GM10248 (cell line): ENCODE results near the gene NTM.
"Not testable (repeated sequence)": the region's sequence is repeated elsewhere in the genome, so short reads cannot be mapped to it uniquely, and the experiment has no call there.

ENCODE experiments used
- CTCF ChIA-PET: fragments of 300-600 bp; sonication (Branson Sonifier 250); formaldehyde crosslinking; extraction: SDS; loops from one replicate; lab custom pipeline; 2021; ENCODE audit warnings: antibody characterized with exemption; lab: Yijun Ruan, JAX
- POLR2A ChIA-PET: fragments of 350-650 bp; sonication (Branson Sonifier 250); formaldehyde crosslinking; extraction: SDS; loops from one replicate; lab custom pipeline; 2020; ENCODE audit warnings: antibody characterized with exemption; lab: Yijun Ruan, JAX
- DNase-seq: peaks from one replicate; pipeline ENCODE4 v3.0.0; 2012; ENCODE audit errors: extremely low spot score
- TF ChIP-seq, protein P1 (sequence below): IDR thresholded peaks from 2 replicates; pipeline ENCODE4 v1.5.1; 2012; ENCODE audit warnings: mild to moderate bottlenecking, low read depth; ENCODE audit errors: extremely low read depth, missing control alignments, control extremely low read depth

NTM gene

DNA sequence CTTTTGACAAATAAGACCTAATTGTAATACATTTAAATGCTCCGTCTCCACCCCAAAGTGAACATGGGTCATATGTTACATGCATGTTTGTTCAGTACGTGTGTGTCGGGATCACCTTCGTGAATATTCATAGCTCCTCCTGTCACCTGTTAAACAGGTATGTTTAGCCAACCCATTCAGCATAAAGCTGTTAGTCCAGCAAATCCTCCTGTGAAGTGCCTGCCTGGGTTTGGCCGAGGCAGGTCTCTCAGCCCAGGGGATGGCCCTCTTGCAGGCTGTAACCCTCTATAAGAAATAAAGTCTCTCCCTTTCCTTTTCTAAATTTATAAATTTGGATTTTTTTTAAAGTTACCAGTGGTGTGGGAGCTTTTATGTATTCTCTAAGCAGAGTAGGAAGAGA, 38.9 kb upstream of the NTM start:
- POLR2A ChIA-PET = no interaction called here
- TF ChIP-seq, protein P1, sequence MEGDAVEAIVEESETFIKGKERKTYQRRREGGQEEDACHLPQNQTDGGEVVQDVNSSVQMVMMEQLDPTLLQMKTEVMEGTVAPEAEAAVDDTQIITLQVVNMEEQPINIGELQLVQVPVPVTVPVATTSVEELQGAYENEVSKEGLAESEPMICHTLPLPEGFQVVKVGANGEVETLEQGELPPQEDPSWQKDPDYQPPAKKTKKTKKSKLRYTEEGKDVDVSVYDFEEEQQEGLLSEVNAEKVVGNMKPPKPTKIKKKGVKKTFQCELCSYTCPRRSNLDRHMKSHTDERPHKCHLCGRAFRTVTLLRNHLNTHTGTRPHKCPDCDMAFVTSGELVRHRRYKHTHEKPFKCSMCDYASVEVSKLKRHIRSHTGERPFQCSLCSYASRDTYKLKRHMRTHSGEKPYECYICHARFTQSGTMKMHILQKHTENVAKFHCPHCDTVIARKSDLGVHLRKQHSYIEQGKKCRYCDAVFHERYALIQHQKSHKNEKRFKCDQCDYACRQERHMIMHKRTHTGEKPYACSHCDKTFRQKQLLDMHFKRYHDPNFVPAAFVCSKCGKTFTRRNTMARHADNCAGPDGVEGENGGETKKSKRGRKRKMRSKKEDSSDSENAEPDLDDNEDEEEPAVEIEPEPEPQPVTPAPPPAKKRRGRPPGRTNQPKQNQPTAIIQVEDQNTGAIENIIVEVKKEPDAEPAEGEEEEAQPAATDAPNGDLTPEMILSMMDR = no peak

DNA sequence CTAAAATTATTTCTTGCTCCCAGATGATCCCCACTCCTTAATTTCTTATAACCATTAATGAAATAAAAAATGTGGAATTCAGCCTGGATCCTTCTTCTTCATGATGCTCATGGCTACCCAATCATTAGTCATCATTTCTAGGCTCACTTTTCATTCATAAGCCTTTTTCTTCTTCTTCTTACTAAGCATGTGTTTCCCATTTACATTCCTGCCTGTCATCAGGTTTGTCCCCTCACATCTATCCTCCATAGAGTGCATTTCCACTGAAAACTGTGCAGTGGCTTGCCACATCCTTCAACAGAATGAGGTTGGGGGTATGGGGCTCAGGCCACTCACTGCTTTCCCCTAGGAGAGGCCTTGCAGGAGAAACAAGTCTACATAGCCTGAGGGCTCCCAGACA, 35.8 kb upstream of the NTM start:
- TF ChIP-seq, protein P1 = no peak
- no peak for DNase-seq
- ChIA-PET POLR2A (no interaction called here), CTCF (no interaction called here)

More for the DNA sequence above, 38.9 kb upstream of the NTM start:
- CTCF ChIA-PET = interaction anchor here (1.2 kb wide), 1 partner anchor 267 kb away, joined by 3 read pairs; no protein-coding TSS in a partner anchor
- DNase-seq = no peak

DNA sequence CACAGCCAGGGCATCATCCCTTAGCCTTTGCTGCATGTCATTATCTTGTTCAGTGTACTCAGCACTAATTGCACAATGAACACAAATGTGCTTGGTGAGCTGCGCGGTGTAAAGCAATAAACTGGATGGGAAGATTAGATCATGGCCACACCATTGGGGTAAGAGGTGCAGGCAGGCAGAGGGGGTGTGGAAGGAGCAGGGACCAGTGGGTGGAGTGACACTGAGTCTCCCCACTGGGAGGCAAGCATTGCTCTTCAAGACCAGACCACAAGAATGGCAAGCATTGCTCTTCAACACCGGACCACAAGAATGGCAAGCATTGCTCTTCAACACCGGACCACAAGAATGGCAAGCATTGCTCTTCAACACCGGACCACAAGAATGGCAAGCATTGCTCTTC, 28.5 kb upstream of the NTM start:
- POLR2A ChIA-PET, CTCF ChIA-PET, DNase-seq: not testable (repeated sequence)

DNA sequence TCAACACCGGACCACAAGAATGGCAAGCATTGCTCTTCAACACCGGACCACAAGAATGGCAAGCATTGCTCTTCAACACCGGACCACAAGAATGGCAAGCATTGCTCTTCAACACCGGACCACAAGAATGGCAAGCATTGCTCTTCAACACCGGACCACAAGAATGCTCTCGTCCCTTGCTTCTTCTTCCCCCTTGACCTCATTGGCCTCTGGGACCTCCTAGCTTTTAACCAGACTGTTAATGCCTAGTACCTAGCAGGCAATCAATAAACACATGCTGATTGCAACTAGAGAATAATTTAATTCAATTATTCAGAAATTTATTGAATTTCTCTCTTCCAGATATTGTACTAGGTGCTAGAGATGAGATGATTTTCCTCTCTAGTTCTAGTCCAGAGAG, 28.0 kb upstream of the NTM start:
- POLR2A ChIA-PET, DNase-seq, CTCF ChIA-PET: not testable (repeated sequence)

DNA sequence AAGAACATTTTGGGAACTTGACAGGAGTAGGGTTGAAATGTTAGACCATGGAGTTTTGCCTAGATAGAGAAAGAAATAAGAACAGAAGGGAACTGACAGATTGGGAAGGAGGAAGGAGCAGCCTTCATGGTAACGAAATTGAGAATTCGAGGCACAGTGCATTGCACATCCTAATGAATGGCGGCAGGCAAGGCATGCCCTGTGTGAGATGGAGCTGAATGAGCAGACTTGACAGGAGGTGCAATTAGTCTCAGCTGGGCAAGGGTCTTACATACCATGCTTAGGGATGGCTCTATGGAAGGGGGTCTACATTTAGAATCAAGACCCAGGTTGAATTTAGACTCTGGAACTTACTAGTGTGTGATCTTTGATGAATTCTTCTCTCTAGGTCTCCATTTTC, 25.0 kb upstream of the NTM start:
- ChIA-PET POLR2A (no interaction called here), CTCF (no interaction called here)
- TF ChIP-seq, protein P1 = no peak
- DNase-seq = no peak

DNA sequence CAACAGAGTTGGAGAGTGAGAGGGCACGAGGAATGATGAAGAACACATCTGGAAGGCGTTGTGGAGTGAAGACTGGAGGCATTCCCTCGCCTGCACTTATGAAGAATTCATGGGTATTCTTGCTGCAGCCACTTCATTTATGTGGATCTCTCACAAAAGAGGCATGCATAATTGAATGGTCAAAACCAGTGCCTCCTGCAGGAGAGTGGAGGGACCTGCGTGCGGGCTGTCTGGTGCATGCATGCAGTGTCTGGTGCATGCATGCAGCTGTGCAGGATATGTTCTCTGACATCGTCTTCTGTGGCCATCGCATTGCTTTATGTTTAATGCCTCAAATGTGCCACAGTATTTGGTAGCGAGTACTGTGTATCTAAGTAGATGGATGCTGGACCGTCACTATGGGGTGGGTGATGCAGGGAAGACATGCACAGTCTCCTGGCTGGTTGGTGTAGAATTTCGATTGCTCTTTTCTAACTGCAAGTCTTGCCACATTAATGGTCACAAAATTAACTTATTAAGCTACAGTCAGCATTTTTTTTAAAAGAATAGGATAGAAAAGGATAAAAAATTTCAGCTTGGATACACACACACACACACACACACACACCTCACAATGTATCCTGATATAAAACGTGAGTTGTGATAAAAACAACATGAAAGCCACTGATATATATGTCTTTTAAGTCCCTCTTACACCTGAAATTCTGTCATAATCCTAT, 20.9 kb upstream of the NTM start:
- ChIA-PET CTCF (interaction anchor here (0.7 kb wide), 1 partner anchor 9 kb away, joined by 3 read pairs; no protein-coding TSS in a partner anchor), POLR2A (no interaction called here)

DNA sequence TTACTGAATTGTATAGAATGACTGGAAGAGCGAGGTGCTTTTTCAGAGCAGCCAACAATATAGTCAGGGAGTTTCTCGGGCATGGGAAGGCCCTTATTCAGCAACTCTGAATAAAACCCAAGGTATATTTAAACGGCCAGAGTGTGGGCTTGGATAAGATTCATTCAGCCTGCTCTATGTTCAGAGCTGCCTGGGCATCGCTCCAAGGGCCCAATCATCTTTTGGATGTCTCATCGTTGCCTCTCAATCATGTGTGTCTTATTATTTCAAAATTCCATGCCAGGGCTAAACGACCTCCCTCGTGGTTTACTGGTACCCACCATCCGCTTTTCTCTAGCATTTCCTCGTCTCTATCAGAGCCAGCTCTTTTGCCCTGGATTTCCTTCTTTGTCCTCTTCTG, 19.5 kb upstream of the NTM start:
- TF ChIP-seq, protein P1 = no peak

More for the DNA sequence above, 20.9 kb upstream of the NTM start:
- TF ChIP-seq, protein P1 = no peak
- DNase-seq = no peak

DNA sequence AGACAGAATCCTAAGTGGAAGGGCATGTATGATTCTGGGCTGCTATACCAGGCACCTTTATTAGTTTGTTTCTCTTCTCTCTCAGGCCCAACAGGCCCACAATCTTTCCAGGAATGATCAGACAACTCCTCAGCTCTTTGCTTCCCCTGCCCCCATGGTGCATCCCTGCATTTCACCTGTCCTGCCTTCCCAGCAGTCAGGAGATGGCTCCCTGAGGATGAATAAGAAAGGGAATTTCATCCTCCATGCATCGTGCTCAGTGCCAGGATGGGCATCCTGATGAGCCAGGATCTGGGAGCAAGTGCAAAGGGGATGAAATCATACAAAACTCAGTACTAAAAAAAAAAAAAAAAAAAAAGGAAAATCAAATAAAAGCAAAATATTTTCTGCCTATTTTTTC, 18.6 kb upstream of the NTM start:
- DNase-seq = no peak
- TF ChIP-seq, protein P1 = no peak
- POLR2A ChIA-PET = no interaction called here
- CTCF ChIA-PET = no interaction called here

More for the DNA sequence above, 19.5 kb upstream of the NTM start:
- DNase-seq = no peak
- ChIA-PET CTCF (no interaction called here), POLR2A (no interaction called here)
